Esophagus mucosa (tissue), 1 donor: ENCODE data around the gene TMEM74B. TPM values are rescaled to one million over a fixed set of nuclear protein-coding genes. Genes with fewer than 3 reads are reported as not detected.

Experiments used
- ATAC-seq: fragments of 200-7000 bp; cut with Tn5 transposase; one replicate; pipeline ENCODE4 v1.9.1; 2020
- total RNA-seq: library from RNA; stranded (reverse); gene quantifications from one replicate; pipeline ENCODE4 v1.2.4, GENCODE V29; 2023
- donor health status: DM: yes; HTN: yes; CAD: no.

The TMEM74B gene
- total RNA-seq, 1 donor from 2014 or later: 1.4 TPM

DNA sequence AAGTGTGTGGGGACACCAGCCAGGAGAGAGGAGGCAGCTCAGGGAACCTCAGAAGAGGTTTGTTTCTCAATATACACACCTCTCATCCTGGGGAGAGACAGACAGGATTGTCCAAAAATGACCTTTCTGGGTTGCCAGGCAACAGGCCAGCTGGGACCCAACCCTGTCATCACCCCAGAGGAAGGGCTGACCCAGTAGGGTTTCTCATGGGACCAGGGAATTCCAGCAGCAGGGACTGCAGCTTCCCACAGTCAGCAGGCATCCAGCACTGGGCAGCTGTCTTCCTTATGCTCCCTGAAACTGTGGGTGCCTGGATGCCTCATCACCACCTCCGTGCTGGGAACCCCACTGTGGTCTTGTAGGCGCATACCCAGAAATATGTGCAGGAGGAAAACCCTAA lies 19.8 kb upstream of the TMEM74B start:
- no peak for ATAC-seq

DNA sequence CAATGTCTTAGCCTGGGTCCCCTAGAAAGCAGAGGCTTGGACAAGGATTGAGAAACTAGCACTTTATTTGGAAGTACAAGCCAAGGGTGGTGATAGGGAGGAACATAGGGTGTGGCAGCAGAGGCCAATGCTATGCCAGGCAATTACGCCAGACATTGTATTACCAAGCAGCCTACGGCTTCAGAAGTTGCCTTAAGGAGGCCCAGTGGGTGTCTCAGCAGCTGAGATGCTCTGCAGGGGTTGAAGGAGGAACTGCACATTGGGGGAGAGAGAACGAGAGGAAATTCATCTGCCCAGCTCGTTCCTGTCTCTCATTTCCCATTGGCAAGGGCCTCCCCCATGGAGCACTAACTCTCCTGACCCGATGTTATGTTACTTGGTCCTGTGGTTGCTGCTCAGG lies 19.3 kb upstream of the TMEM74B start:
- ATAC-seq: peak; percentile 84

DNA sequence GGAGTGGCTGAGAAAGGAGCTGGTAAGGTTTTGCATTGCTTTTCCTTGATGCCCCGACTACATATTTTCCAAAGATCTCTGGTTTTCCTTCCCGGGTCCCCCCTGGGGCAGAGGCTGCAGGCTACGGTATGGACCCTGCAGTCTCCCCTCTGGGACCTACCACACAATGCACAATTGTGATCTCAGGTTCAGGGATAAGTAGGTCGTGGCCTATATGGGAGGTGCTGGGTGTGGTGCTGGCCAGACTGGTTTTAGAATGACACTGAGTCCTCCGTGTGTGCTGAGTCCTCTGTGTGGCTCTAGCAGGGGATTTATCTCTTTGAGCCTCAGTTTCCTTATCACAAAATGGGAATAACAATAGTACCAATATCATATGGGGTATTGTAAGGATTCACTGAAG lies 18.8 kb upstream of the TMEM74B start:
- ATAC-seq: peak; percentile 88

DNA sequence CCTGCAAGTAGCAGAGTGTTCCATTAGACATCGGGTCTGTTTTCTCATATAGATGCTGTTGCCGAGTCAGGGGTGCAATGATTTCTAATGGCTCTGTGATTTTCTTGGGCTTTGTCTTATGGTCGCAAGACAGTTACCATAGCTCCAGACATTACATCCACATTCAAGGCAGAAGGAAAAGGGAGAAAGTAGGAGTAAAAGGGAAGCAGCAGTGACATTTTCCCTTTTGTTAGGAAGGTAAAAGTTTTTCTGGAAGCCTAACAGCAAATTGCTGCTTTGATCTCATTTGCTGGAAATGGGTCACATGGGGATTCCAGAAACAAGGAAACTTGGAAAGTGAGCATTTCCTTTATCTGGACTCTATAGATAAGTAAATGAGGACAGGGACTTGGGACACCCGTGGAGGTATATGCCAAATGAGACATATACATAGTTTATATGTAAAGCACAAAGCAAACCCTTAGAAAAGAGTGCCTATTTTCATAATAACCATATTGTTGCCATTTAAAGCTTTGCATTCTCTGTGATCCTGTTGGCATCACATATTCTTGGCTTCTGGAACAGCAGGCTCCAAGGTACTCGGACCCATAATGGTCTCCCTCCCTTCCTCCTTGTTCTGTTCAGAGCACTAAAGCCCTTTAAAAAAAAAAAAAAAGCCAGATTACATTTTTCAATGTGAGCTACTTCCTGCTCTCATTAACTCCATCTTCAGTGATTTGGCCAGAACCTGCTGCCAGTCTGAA lies 18.2 kb upstream of the TMEM74B start, which contains the start of gene C20orf202:
C20orf202 (plus strand) TSS at position 693 of the 743 bp plus-strand sequence. CDS start 132 bp downstream, outside the sequence.
- no peak for ATAC-seq

DNA sequence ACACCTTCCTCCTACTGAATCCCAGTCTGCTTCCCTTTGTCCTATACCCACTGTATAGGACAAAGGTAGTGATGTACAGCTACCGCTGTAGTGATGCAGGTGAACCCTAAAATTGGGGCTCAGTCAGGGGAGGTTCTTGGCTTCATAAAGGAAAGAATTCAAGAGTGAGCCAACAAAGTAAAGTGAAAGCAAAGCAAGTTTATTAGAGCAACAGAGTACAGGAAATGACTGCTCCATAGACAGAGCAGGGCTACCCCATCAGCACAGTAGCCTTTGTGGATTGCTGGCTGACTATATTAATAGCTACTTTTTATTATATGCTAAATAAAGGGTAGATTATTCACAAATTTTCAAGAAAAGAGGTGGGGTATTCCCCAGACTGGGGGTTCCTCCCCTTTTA lies 15.2 kb upstream of the TMEM74B start:
- ATAC-seq: no peak

DNA sequence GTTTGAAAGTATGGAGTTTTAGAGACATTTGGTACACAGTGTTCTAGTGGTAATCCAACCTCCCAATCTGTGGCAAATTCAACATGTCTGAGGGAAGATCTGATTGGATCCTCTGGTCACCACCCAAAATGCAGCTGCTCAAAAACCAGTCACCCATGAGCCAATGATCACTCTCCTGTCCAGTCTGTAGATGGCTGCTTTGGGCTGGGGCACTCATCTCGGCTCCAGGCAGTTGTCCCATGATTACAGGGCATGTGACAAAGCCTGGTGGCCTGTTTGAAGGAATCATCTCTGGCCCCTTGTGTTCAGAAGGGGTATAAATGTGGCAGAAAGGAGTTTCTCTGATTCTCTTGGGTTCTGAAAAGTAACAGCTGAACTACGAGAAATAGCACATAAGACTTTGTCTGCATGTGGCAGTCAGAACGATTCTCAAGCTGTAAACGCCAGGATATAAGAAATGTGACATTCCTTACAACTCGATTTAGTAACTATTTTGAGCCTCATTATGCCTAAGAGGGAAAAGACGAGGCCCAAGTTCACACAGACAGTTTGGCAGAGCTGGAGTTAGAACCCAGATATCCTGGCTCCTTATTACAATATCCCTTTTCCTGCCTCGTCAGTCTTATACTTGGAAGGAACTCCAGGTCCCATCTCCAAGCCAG lies 14.6 kb upstream of the TMEM74B start:
- no peak for ATAC-seq

DNA sequence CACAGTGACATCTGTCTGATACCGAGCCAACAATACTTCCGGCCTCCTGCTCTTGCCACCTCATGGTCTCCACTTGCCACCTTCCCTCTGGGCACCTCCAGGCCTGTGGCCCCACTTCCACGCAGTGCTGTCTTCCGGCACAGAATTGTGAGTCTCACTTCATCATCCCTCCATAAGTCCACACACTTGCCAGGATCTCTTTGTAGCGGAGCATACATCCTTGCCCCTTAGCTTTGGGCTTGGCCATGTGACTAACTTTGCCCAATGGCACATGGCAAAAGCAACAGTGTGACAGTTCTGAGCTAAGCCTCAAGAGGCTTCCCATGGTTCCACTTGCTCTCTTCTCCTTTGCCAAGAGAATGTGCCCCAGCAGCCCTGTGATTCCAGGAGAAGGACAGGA lies 14.0 kb upstream of the TMEM74B start:
- ATAC-seq: no peak

DNA sequence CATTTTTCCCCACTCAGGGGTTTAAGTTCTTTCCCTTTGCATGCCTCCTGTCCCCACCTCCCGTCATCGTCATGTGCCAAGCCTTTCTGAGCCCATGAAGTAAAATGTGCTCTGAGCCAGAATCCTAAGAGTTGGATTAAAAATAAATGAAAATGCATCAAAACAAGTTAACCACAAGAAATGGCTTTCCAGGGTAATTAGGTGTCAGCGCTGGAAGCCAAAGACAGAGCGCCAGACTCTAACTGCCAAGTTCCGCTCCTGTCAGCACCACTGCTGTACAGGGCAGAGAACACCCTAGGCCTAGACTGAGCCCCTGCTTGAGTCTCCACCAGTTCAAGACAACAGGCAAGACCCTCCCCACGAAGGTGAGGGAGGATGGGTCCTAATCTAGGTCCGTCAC lies 13.0 kb upstream of the TMEM74B start:
- no peak for ATAC-seq

DNA sequence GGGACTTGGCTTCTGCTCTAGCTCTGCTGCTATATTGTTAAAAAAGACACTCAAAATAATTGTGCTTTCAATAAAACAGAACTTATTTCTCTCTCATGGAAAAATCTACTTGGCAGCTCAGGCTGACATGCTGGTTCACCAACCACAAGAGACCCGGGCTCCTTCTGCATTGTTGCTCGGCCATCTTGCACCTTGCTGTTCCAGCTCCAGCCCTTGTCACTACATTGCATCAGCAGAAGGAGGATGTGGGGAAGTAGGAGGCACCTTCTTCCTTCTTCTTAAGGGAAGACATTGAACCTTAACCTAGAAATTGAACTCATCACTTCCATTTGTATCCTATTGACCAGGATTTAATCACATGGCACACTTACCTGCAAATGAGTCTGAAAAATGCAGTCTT lies 11.9 kb upstream of the TMEM74B start:
- no peak for ATAC-seq

DNA sequence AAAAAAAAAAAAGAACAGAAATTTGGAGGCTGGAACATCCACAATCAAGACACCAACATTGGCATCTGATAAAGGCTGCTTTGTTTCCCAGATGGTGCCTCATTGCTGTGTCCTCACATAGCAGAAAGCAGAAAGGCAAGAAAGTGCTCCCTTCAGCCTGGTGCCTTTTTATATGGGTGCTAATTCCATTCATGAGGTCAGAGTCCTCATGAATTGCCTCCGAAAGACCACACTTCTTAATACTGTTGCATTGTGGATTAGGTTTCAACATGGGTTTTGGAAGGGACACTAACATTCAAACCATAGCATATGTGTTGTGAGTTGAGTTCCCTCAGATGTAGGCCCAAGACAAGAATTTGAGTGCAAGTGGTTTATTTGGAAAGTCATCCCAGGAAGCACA lies 10.4 kb upstream of the TMEM74B start:
- ATAC-seq: no peak

DNA sequence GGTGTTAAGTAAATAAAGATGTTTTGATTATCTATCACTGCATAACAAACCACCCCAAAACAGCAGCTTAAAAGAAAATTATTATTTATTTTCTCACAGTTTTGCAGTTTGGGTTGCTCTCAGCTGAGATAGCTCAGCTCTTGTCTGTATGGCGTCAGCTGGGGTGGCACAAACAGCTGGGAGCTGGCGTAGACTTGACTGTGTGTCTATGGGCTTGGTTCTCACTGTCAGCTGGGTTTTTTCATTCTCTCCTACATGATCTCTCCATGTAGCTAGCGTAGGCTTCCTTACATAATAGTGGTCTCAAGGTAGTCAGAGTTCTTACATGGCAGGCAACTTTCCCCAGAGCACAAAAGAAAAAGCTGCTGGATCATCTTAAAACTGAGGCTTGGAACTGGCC lies 6.5 kb upstream of the TMEM74B start:
- no peak for ATAC-seq

DNA sequence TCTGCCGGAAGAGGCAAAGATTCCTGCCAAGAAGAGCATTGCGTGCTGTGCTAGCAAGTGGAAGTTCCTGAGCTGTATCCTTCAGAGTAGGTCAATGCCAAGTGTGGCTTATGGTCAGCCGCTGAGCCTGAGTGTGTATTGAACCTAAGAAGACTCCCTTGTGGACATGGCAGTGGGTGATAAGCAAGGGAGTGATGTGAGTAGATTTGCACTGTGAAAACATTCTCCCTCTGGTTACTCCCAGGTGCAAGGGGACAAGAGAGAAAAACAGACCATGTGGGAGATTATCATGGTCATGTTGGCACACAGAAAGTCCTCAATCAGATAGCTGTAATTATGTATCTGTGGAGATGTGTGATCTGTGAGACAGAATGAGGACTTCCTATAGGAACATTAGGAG lies 6.1 kb upstream of the TMEM74B start:
- ATAC-seq: no peak

DNA sequence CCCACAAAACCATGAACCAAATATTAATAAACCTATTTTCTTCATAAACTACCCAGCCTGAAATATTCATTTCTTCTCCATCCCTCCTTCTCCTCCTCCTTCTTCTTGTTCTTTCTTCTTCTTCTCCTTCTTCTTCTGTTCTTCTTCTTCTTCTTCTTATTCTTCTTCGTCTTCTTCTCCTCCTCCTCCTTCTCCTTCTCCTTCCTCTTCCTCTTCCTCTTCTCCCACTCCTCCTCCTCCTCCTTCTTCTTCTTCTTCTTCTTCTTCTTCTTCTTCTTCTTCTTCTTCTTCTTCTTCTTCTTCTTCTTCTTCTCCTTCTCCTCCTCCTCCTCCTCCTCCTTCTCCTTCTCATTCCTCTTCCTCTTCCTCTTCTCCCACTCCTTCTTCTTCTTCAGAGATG lies 5.0 kb upstream of the TMEM74B start:
- no peak for ATAC-seq

DNA sequence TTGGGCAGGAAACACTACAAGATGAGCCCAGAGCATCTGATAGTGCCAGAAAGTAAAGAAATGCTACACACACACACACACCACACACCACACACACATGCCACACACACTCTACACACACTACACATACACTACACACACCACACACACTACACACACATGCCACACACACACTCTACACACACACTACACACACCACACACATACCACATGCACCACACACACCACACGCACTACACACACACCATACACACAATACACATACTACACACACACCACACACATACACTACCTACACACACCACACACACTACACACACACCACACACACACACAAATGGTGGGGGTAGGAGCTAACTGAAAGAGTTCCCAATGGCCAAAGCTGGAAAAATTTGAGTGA lies 3.6 kb upstream of the TMEM74B start:
- ATAC-seq: no peak

DNA sequence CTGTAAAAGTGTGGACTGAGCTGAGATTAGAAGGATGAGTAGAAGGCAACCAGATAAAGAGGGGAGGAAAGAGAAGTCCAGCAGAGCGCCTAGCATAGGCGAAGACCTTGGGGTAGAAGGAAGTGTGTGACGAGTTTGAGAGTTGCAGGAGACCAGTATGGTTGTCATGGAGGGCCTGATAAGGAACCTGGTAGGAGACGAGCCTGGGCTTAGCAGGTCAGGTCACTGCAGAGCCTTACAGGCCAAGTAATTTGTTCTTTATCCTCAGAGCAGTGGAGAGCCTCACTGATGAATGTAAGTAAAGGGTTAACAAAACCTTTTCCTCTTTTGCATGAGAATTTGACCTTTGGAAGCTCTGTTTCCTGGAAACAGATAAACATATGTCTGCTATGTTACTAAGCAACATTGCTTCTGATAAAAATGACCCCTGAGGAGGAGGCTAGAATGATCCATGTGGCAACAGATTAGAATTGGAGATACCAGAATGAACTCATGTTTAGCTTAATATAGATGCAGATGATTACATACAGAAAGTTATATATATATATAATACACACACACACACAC lies 2.9 kb upstream of the TMEM74B start:
- no peak for ATAC-seq

DNA sequence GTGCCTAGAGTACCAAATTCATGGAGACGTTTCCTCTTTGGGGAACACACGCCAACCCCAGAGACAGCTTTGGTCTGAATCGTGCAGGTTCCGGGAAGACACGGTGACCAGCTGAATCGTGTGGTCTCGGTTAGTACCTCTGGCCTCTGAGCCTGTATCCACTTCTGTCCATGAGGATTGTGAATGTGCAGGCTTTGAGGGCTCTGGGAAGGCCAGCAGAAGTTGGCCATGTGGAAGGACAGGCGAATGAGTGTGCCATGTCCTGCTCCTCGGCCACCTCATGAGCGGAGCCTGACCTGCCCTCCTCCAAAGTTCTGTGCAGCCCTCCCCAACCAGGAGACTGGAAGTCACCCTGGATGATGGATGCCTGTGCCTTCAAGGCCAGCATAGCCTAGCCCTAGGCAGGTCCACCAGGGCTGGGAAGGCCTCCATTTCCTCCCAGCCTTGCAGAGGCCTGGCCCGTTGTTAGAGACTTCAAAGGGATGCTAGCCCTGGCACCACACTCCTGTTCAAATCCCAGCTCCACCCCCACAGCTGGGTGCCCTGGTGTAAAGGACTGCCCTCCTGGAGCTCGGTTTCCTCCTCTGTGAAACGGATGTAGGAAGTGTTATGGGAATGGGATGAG lies 1.7 kb upstream of the TMEM74B start:
- no peak for ATAC-seq

DNA sequence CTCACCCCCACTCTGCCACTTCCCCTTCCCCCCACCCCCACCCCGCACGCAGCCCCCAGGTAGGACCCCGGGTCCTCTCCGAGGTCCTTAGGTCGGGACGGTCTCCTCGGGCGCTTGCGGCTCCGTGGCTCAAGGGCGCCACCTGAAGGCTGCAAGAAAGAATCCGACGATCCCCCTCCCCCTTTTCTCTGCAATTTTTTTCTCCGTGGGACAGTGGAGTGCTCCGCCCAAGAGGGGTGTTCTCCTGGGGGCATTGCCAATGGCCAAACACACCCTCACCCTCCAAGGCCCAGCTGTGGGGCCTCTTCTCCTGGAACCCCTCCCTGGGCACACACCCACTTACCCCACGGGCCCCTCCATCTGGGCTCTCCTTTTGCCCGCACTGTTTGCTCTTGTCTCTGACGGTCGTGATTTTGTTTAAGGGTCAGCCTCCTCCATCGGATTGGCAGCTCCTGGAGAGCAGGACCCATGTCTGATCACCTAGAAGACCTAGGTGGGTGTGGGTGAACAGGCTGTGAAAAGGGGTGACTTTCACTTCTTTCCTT lies 1.1 kb upstream of the TMEM74B start:
- peak; percentile 34 for ATAC-seq

DNA sequence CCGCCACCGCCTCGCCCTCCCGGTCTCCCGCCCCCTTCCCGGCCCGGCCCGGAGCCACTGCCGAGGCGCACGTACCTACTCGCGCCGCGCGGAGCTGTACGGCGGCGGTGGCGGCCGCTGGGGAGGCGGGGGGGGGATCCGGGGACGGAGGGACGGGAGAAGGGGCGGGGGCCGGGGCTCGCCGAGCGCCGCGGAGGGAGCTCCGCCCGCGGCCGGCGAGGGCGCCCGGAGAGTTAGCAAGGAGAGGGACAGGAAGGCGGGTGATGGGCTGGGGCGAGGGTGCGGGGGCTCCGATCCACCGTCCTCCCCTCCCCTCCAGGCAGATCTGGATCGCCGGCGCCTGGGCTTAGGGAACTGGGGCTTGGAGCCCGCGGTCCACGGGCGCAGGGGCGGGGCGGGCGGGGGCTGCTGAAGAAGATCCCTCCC lies 548 bp upstream of the TMEM74B start:
- peak; percentile 17 for ATAC-seq

DNA sequence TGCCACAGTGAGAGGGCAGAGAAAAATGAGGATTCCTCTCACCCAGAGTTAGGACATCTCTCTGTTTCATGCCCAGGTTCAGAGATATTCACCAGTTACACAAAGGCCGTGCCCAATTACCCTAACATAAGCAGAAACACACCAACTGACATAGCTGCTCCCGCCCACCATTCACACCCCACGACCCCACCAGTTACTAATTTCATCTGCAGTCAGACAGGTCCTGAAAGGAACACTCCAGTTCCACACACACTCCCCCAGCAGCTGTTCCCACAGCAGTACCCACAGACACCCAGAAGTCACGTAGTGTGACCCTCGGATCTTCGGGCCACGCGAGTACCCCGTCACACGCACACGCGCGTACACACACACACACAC lies 532 bp downstream of the TMEM74B start:
- ATAC-seq: no peak

DNA sequence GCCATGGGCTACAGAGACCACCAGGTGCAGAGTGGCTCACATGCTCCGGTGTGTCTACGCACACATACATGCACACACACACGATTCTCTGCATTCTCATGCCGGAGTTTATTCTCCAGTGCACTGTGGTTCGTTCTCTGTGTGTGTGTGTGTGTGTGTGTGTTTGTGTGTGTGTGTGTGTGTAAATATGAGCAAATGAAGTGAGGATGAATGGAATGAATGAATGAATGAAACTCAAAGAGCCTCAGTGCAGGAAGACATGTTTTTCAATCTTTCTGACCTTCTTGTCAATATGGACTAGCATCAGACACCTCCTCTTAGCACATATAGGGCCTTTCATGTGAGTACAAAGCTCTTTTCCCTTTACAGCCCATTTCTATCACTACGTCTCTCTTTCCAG lies 1.6 kb downstream of the TMEM74B start:
- no peak for ATAC-seq

DNA sequence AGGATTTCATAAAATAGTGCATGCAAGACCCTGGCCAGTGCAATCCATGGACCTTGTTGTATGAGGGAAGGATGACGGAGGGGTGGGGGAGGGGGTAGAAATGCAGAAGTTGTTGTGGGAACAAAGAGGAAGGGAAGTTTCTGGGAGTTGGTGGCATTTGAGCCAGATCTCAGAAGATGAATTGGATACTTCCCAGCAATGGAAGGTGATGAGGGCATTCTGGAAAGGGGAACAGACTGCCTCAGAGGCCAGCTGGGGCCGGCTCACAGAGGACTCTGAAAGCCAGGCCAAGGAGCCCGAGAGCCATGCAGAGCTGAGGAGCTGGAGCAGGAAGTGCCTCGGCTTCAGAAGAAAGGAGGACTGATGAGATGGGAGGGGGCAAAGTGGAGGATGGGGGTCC lies 2.7 kb downstream of the TMEM74B start:
- no peak for ATAC-seq

DNA sequence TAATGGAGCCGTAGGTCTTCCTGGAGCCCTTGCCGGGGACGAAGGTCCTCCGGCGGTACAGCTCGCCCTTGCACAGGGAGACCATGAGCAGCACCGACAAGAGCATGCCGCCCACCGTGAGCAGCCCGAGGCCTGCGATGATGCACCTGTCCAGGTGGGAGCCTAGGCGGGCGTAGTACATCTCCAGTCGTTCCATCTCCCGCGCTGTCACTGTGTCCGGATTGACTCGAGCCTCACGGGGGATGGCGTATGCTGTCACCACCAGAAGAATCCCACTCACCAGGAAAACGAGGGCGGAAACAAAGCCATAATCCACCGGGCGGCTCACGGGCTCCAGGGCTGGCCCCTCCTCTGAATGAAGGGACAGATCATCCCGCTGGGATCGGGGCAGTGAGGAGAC lies 3.8 kb downstream of the TMEM74B start:
- no peak for ATAC-seq

DNA sequence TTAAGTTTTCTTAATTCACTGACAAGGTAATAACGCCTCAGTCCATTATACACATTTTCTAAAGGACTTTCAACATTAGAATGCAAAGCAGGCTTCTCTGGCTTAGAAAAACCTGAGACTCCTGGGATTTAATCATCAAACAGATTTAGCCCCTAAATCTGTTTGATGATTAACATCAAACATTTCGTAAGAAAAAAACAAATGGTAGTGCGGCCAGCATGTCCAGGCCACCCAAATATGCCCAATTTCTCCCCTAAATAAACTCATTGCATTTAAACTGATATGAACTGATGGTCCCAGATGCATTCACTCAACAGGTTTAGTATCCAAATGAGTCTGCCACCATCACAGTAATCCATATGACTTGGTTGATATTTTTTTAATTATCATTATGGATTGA lies 6.2 kb downstream of the TMEM74B start:
- no peak for ATAC-seq
